Chondrocyte (in vitro differentiated cells): ENCODE measurements around the gene TMEM169. TPM values are rescaled to one million over a fixed set of nuclear protein-coding genes. Genes with fewer than 3 reads are reported as not detected.
A peak's percentile ranks its signal among the peaks of the same experiment; 100 is the strongest.

Source experiments
- DNase-seq: peaks from one replicate; pipeline ENCODE4 v3.0.0; 2021; ENCODE audit warnings: mixed read lengths, low spot score
- H3K27ac Mint-ChIP-seq: one replicate; pipeline ENCODE4 v1.8.0; 2021; ENCODE audit warnings: mild to moderate bottlenecking, moderate library complexity, mixed read lengths; ENCODE audit not compliant: unreplicated experiment
- H3K27me3 Mint-ChIP-seq: 2 replicates; pipeline ENCODE4 v1.8.0; 2021; ENCODE audit warnings: low read depth, mixed read lengths
- H3K36me3 Mint-ChIP-seq: 2 replicates; pipeline ENCODE4 v1.8.0; 2021; ENCODE audit warnings: low read depth, mixed read lengths
- H3K4me1 Mint-ChIP-seq: 2 replicates; pipeline ENCODE4 v1.8.0; 2021; ENCODE audit warnings: low read depth, mild to moderate bottlenecking, mixed read lengths
- H3K4me3 Mint-ChIP-seq: one replicate; pipeline ENCODE4 v1.8.0; 2021; ENCODE audit warnings: mild to moderate bottlenecking, moderate library complexity, mixed read lengths; ENCODE audit not compliant: unreplicated experiment
- H3K9me3 Mint-ChIP-seq: 2 replicates; pipeline ENCODE4 v1.8.0; 2021; ENCODE audit warnings: low read depth, mixed read lengths
- CTCF ChIP-seq: fragments of 200-600 bp; sonication (generic); IDR thresholded peaks from 2 replicates; pipeline ENCODE4 v1.5.0; 2021; ENCODE audit warnings: antibody characterized with exemption, mild to moderate bottlenecking, moderate library complexity
- total RNA-seq: library from RNA; stranded (reverse); gene quantifications from 3 replicates; pipeline ENCODE4 v1.2.1, GENCODE V29; 2021

TMEM169 gene
- total RNA-seq, 1 donor from 2014 or later = 1.3 TPM

- H3K4me3 Mint-ChIP-seq = no peak overlapping the region
- DNase-seq = no peak
- no peaks in the 10 kb centered on the region for H3K27me3 Mint-ChIP-seq
- H3K4me1 Mint-ChIP-seq = peaks cover 40% of the 10 kb centered on the region
- H3K27ac Mint-ChIP-seq = peak overlapping the region; percentile 32
- H3K9me3 Mint-ChIP-seq = no peaks in the 10 kb centered on the region
- TF ChIP-seq CTCF = no peak
- peaks cover 45% of the 10 kb centered on the region for H3K36me3 Mint-ChIP-seq
These were observed 36.8 kb downstream of the TMEM169 start for GRCh38 chr2:216118474-216118873.

- Mint-ChIP-seq H3K27me3 (no peaks in the 10 kb centered on the region), H3K4me1 (peaks cover 41% of the 10 kb centered on the region), H3K4me3 (no peak overlapping the region), H3K36me3 (peaks cover 46% of the 10 kb centered on the region), H3K9me3 (no peaks in the 10 kb centered on the region), H3K27ac (peak overlapping the region; percentile 1)
- DNase-seq = no peak
- TF ChIP-seq CTCF = no peak
These were observed 37.4 kb downstream of the TMEM169 start for GRCh38 chr2:216119146-216119545.

DNA sequence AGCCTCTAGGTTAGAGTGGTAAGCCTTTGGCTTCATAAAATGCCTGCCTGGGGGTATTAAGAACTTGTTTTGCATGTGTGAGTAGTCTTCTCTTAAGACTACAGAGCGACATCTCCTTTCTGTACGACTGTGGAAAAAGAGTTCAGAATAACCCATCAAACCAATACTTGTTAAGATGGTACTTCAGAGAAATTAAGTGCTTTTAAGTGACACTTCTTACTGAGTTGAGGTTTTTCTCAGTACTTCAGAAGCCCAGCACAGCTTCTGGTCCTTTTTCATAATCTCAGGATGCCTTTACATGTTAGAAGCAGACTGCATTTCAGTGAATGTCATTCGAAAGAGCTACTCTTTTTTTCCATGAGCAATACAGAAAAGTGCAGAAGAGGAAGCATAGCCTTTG lies 38.3 kb downstream of the TMEM169 start:
- no peak overlapping the region for H3K4me3 Mint-ChIP-seq
- H3K9me3 Mint-ChIP-seq = no peaks in the 10 kb centered on the region
- peaks cover 50% of the 10 kb centered on the region for H3K36me3 Mint-ChIP-seq
- TF ChIP-seq CTCF = no peak
- H3K4me1 Mint-ChIP-seq = peaks cover 41% of the 10 kb centered on the region
- no peak overlapping the region for H3K27ac Mint-ChIP-seq
- no peak for DNase-seq
- H3K27me3 Mint-ChIP-seq = no peaks in the 10 kb centered on the region

- H3K27ac Mint-ChIP-seq = peak overlapping the region; percentile 3
- H3K36me3 Mint-ChIP-seq = peaks cover 55% of the 10 kb centered on the region
- H3K4me1 Mint-ChIP-seq = peaks cover 32% of the 10 kb centered on the region
- H3K4me3 Mint-ChIP-seq = no peak overlapping the region
- TF ChIP-seq CTCF = no peak
- no peaks in the 10 kb centered on the region for H3K27me3 Mint-ChIP-seq
- no peak for DNase-seq
- no peaks in the 10 kb centered on the region for H3K9me3 Mint-ChIP-seq
These were observed 39.5 kb downstream of the TMEM169 start for GRCh38 chr2:216121255-216121654.

GRCh38 chr2:216126943-216127342 lies 45.2 kb downstream of the TMEM169 start:
- no peak overlapping the region for H3K4me3 Mint-ChIP-seq
- H3K27me3 Mint-ChIP-seq = no peaks in the 10 kb centered on the region
- no peak for TF ChIP-seq CTCF
- H3K36me3 Mint-ChIP-seq = peaks cover 36% of the 10 kb centered on the region
- no peaks in the 10 kb centered on the region for H3K9me3 Mint-ChIP-seq
- no peak for DNase-seq
- no peak overlapping the region for H3K27ac Mint-ChIP-seq
- peaks cover 16% of the 10 kb centered on the region for H3K4me1 Mint-ChIP-seq
